Ovary (tissue), 9 donors: ENCODE data around the gene KLHDC7A. TPM values are rescaled to one million over a fixed set of nuclear protein-coding genes. Genes with fewer than 3 reads are reported as not detected.
"Not testable (repeated sequence)": the region's sequence is repeated elsewhere in the genome, so short reads cannot be mapped to it uniquely, and the experiment has no call there.

Experiments used
- DNase-seq, 5 donors: peaks; one replicate each; pipeline ENCODE4 v3.0.0-alpha.2; 2019 to 2020
- H3K27ac ChIP-seq, 2 donors: fragments of 200-600 bp; one replicate each; pipeline versions ENCODE4 v1.5.1 to v1.8.0; 2019 to 2022
- H3K27me3 ChIP-seq: fragments of 200-600 bp; one replicate; pipeline ENCODE4 v1.8.0; 2022
- H3K36me3 ChIP-seq: fragments of 200-600 bp; sonication (generic); one replicate; pipeline ENCODE4 v1.5.1; 2019
- H3K4me1 ChIP-seq: one replicate; pipeline ENCODE4 v1.8.1; 2013; ENCODE audit warnings: mild to moderate bottlenecking, moderate library complexity; ENCODE audit not compliant: insufficient read depth
- H3K4me3 ChIP-seq: fragments of 200-600 bp; sonication (generic); one replicate; pipeline ENCODE4 v1.5.1; 2017
- H3K9me3 ChIP-seq, 2 donors: fragments of 200-600 bp in 1 of 2; sonication (generic) in 1 of 2; one replicate each; pipeline versions ENCODE4 v1.5.1 to v1.8.1; 2013 to 2019; ENCODE audit warnings: mild to moderate bottlenecking in 1 of 2, moderate library complexity in 1 of 2
- EP300 ChIP-seq: sonication (generic); formaldehyde crosslinking; IDR thresholded peaks from one replicate; pipeline ENCODE4 v1.6.1; 2017; ENCODE audit warnings: antibody characterized with exemption
- POLR2A ChIP-seq: fragments of 450-650 bp; IDR thresholded peaks from one replicate; pipeline ENCODE4 v1.6.1; 2017; ENCODE audit warnings: antibody characterized with exemption, mild to moderate bottlenecking, moderate library complexity
- WGBS, 3 donors: extraction: QIAGEN DNeasy Blood & Tissue Kit in 1 of 3; methylation state at CpG; one replicate each; pipeline versions ENCODE4 v1.1.5 to v1.1.7; 2013 to 2017; 5-methylcytosine and 5-hydroxymethylcytosine counted together
- intact Hi-C, 4 donors: fragments of 100-400 bp; cut with DNase I; formaldehyde crosslinking; loops; one replicate each; pipeline versions ENCODE4 v1.11.0 to v1.15.1; 2022 to 2023
- polyA plus RNA-seq, 2 donors: library from polyadenylated mRNA; stranded (reverse); fragments of 200-250 nt in 1 of 2; fragments of 350-450 nt in 1 of 2; fragmentation: Illumina TruSeq in 1 of 2; extraction: RNeasy Lipid Tissue Mini Kit (QIAGEN cat#74804) in 1 of 2; gene quantifications; one replicate each; pipeline ENCODE4 v1.2.3, GENCODE V29; 2013 to 2014
- total RNA-seq, 7 donors: library from RNA; depleted of rRNA in 2 of 7; stranded (reverse); fragments of >200 nt in 2 of 7; fragmentation: NEBNext Ultra II Directional in 3 of 7; extraction: Animal tissue kit (Norgen Biotek cat#: 25700) in 3 of 7; gene quantifications; one replicate each; pipeline versions ENCODE4 v1.1.0 to v1.2.4, GENCODE V29; 2016 to 2023
- TF ChIP-seq, protein P1 (sequence below), 3 donors: fragments of 450-650 bp in 2 of 3; fragments of 200-600 bp in 1 of 3; IDR thresholded peaks; one replicate each; pipeline versions ENCODE4 v1.5.1 to v1.8.0; 2016 to 2022; ENCODE audit warnings: antibody characterized with exemption in 3 of 3, mild to moderate bottlenecking in 1 of 3
- donor health status: DM: no; HTN: no; CAD: no; lungs with moderate emphysema.
- donor health status: DM: no; HTN: no; CAD: no.
- donor health status: Bipolar disorder and iron deficiency.
- donor health status: DM: yes; HTN: yes; CAD: no.
- donor health status: DM: no; HTN: no; CAD: no.
- donor health status: DM: yes; HTN: yes; CAD: no.

The KLHDC7A gene
- total and polyA plus RNA-seq, 9 donors = 0.01 to 0.92 (median 0.36) TPM; not detected in 4

DNA sequence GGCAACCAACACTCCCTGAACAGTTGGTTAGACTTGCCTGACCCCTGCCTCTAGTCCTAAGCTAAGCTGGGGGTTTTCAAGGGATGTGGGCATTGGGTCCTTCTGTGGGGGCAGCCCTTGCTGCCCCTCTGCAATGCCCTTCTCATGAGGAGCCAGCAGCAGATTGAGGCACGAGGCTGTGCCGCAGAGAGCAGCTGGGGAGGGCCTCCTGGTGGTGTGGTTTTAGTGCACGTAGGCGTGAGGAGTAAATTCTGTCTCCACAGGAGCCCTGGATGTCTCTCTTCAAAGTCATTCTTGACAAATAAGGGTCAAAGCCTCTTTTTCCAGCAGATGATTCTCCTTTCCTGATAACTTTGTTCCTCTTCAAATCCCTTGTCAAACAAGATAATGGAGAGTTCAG, 31.8 kb upstream of the KLHDC7A start:
- H3K27me3 ChIP-seq = no peaks in the 10 kb centered on the region

GRCh38 chr1:18452550-18452949, 28.2 kb upstream of the KLHDC7A start:
- H3K27me3 ChIP-seq = no peaks in the 10 kb centered on the region
- H3K27ac ChIP-seq = no peak overlapping the region
- H3K9me3 ChIP-seq = no peaks in the 10 kb centered on the region
- DNase-seq = no peak
- H3K4me1 ChIP-seq = no peaks in the 10 kb centered on the region
- H3K36me3 ChIP-seq = no peaks in the 10 kb centered on the region
- TF ChIP-seq POLR2A (no peak), EP300 (no peak)
- TF ChIP-seq, protein P1, sequence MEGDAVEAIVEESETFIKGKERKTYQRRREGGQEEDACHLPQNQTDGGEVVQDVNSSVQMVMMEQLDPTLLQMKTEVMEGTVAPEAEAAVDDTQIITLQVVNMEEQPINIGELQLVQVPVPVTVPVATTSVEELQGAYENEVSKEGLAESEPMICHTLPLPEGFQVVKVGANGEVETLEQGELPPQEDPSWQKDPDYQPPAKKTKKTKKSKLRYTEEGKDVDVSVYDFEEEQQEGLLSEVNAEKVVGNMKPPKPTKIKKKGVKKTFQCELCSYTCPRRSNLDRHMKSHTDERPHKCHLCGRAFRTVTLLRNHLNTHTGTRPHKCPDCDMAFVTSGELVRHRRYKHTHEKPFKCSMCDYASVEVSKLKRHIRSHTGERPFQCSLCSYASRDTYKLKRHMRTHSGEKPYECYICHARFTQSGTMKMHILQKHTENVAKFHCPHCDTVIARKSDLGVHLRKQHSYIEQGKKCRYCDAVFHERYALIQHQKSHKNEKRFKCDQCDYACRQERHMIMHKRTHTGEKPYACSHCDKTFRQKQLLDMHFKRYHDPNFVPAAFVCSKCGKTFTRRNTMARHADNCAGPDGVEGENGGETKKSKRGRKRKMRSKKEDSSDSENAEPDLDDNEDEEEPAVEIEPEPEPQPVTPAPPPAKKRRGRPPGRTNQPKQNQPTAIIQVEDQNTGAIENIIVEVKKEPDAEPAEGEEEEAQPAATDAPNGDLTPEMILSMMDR (IDR thresholded peaks at IDR 0.05) = no peak
- intact Hi-C loops = no loop called here
- no peak overlapping the region for H3K4me3 ChIP-seq

More for the DNA sequence above, 31.8 kb upstream of the KLHDC7A start:
- Histone ChIP-seq H3K4me3 (no peak overlapping the region), H3K36me3 (no peaks in the 10 kb centered on the region), H3K27ac (no peak overlapping the region), H3K4me1 (no peaks in the 10 kb centered on the region), H3K9me3 (no peaks in the 10 kb centered on the region)
- DNase-seq = no peak
- WGBS, 3 donors = 44 to 55% (median 50%) methylated on average over 4 of the region's 4 CpGs
- TF ChIP-seq, protein P1 (IDR thresholded peaks at IDR 0.05) = no peak
- TF ChIP-seq POLR2A (no peak), EP300 (no peak)
- intact Hi-C loops = no loop called here

- H3K4me3 ChIP-seq = no peak overlapping the region
- H3K27me3 ChIP-seq = no peaks in the 10 kb centered on the region
- WGBS, 3 donors = 57 to 70% (median 57%) methylated on average over 15 of the region's 15 CpGs
- TF ChIP-seq POLR2A (no peak), EP300 (no peak)
- TF ChIP-seq, protein P1 (IDR thresholded peaks at IDR 0.05) = no peak
- no peaks in the 10 kb centered on the region for H3K4me1 ChIP-seq
- H3K36me3 ChIP-seq = no peaks in the 10 kb centered on the region
- no peak overlapping the region for H3K27ac ChIP-seq
- DNase-seq = no peak
- intact Hi-C loops = loop anchor here in 1 of 4 donors (2.0 kb wide), 1 partner anchor 20 kb away; no protein-coding TSS in a partner anchor
- H3K9me3 ChIP-seq = no peaks in the 10 kb centered on the region
Observed at GRCh38 chr1:18458133-18459092, 22.3 kb upstream of the KLHDC7A start.

DNA sequence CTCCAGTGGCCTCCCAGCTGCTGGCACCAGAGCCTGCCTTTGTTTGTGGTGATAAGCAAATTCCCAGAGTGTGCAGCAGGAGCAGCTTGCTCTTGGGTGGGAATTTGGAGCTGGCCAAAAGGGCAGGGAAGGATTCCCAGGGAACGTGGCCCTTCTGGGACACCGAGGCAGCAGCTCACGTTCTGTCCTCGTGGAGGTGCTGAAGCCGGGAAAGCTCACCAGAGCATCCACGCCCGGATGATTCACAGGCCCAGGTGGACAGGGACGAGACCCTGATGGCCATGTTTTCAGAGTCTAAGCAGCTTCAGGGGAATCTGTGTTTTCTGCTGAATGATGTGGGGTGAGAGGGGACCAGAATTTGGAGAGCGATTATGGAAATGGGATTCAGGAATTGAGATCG, 19.1 kb upstream of the KLHDC7A start:
- Histone ChIP-seq H3K9me3 (no peaks in the 10 kb centered on the region), H3K4me1 (no peaks in the 10 kb centered on the region), H3K4me3 (no peak overlapping the region), H3K36me3 (no peaks in the 10 kb centered on the region), H3K27me3 (no peaks in the 10 kb centered on the region), H3K27ac (no peak overlapping the region)
- no peak for DNase-seq
- intact Hi-C loops = no loop called here
- TF ChIP-seq, protein P1 (IDR thresholded peaks at IDR 0.05) = no peak
- TF ChIP-seq EP300 (no peak), POLR2A (no peak)
- WGBS, 3 donors = 76 to 81% (median 78%) methylated on average over 10 of the region's 10 CpGs

DNA sequence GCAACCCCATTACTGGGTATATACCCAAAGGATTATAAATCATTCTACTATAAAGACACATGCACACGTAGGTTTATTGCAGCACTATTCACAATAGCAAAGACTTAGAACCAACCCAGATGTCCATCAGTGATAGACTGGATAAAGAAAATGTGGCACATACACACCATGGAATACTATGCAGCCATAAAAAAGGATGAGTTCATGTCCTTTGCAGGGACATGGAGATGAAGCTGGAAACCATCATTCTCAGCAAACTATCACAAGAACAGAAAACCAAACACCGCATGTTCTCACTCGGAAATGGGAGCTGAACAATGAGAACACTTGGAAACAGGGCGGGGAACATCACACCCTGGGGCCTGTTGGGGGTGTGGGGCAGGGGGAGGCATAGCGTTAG, 18.2 kb upstream of the KLHDC7A start:
- H3K4me3 ChIP-seq, H3K4me1 ChIP-seq, H3K9me3 ChIP-seq, DNase-seq, H3K27ac ChIP-seq, H3K27me3 ChIP-seq, H3K36me3 ChIP-seq, intact Hi-C loops: not testable (repeated sequence)
- WGBS, 3 donors = 85 to 86% (median 86%) methylated on average over 5 of the region's 5 CpGs
